Activated CD4-positive, alpha-beta T cell treated with anti-CD3 and anti-CD28 coated beads for 48 hours (primary cell): ENCODE measurements around the gene NAP1L4.

Source experiments
- DNase-seq: peaks from one replicate; pipeline ENCODE4 v3.0.0-alpha.2; 2020

The NAP1L4 gene

DNA sequence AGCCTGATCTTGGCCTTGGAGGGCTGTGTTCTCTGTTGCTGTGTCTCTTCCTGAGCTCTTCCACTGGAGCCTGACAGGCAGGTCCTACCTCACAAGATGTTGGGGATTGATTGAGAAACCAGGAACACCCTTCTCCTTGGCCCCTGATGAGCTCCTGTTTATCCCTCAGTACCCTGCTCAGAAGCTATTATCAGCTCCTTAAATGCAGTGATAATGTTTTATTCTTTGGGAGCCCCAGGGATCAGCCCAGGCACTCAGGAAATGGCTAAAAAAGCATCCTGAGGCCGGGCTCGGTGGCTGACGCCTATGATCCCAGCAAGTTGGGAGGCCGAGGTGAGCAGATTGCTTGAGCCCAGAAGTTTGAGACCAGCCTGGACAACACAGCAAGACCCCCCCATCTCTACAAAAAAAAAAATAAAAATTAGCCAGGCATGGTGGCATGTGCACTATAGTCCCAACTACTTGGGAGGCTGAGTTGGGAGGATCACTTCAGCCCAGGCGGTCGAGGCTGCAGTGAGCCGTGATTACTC, 58.0 kb downstream of the NAP1L4 start:
- DNase-seq, result no peak

DNA sequence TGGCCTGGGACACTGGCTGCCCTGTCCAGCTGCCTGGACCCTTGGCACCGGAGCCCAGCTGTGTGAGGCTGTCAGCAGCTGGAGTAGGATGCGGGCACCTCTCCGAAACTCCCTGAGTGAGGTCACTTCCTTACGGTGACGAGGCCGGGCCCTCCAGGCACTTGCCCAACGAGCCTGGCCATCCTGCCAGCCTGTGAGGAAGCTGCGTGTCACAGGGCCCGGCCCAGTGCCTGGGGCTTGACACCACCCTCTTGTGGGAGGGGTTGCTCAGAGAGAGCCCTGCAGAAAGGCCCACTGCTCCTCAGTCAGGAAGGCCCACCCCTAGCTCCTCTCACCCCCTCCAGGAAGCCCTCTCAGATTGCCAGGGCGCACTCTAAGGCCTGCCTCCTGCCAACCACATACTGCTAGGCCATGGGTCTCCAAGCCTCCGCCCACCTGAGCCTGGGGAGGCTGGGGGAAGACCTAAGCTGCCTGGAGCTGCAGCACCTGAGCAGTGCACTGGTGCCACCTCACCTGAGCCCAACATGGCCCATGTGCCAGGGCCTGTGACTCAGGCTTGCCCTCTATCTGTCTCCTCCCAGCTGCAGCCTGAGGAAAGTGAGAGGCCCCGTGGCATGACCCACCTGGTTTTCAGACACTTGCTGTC, 58.6 kb downstream of the NAP1L4 start:
- DNase-seq, result peak; percentile 70

DNA sequence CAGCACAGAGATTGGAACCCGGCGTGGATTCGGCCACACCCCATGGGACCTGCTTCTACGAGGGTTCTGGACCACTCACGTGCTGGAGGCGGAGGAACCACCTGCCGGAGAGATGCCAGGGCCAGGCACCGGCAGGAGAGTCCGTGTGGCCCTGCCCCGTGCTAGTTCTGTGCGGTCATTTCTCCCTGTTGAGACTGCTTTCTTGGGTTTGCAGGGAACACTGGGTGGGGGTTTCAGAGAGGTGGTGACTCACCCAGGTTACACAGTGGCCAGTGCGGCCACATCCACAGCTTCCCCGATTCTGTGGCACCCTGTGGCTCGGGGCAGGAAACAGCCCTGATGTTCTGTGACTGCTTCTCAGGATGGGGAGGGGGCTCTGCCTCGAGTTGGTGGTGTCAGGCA, 59.3 kb downstream of the NAP1L4 start:
- DNase-seq, result no peak

DNA sequence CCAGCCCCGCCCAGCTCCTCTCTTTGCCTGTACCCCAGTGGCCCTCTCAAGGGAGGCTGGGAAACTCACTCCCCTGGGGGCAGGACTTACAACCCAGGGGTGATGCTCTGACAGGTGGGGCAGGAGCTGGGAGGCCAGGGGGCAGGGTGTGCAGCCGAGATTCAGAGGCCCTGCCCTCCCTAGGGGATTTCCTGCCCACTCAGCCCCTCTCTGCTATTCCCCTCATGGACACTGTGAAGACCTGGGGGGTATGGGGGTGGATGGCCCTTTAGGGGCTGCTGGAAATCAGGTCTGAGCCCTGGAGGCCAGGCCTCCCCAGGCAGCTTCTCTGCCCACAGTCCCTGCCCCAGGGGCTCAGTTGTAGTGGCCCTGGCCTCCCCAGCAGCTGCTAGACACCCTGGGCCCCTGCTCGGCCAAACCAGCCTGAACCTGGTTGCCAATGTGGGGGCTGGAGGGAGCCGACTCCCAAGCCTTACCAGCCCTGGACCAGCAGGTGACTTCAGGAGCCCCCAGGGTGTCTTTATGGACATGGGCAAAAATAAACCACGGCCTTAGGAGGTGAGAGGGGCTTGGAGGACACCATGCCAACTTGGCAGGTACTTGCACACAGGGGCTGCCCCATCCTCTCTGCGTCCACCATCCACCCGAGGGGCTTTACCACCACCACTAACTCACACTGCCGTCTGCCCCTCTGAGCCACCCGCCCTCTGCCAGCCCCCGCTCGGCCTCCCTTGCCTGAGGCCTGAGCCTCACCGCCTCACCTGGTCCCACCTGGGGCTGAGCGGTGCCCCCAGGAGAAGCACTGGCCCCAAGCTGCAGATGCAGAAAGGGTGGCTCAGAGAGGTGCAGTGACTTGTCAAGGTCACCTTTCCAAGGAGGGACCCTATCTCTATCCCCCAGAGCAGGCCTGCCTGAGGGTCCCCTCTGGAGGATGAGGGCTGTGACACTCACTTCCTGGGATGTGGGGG, 60.1 kb downstream of the NAP1L4 start:
- no peak for DNase-seq

DNA sequence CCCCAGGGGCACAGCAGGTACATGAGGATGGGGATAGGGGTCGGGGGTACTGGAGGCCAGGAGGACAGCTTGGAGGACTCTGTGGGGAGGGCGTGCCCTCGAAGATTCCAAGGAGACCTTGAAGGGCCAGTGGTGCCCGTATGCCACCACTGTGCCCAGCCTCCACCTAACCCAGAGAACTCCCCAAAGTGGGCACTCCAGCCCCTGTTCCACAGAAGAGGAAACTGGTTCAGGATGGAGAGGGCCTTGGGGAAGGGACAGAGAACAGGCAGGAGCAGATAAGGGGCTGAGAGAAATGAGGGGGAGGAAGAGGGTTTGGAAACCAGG, 60.7 kb downstream of the NAP1L4 start:
- DNase-seq, result no peak

DNA sequence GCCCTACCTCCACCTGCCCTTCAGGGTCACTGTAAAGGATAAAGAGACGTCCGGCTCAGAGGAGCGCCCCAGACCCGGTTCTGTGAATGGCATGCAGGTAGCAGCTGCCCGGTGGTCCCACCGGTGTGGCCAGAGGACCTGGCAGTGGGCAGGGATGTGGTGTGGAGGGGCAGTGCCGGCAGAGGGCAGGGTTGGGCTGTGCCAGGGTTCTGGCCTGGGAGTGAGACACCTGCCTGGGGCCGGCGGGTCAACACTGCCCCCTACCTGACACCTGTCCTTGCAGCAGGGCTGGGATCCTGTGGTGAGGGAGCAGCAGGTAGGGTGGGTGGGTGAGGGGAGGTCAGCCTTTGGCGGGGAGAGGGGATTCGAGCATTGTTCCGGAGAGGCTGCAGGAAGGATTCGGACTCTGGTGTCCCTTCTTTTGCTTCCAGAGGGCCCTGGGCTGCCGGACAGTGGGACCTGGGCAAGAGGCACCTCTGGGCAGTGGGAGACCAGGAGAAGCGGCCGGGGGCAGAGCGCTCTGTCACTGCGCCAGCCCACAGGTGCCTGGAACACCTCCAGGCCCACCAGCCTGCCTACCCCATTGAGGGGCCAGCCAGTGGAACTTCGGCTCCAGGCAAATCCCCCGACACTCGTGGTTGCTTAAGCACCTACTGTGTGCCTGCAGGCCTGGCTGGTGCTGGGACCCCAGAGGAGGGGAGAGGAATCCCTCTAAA, 61.3 kb downstream of the NAP1L4 start:
- DNase-seq, result peak; percentile 61

DNA sequence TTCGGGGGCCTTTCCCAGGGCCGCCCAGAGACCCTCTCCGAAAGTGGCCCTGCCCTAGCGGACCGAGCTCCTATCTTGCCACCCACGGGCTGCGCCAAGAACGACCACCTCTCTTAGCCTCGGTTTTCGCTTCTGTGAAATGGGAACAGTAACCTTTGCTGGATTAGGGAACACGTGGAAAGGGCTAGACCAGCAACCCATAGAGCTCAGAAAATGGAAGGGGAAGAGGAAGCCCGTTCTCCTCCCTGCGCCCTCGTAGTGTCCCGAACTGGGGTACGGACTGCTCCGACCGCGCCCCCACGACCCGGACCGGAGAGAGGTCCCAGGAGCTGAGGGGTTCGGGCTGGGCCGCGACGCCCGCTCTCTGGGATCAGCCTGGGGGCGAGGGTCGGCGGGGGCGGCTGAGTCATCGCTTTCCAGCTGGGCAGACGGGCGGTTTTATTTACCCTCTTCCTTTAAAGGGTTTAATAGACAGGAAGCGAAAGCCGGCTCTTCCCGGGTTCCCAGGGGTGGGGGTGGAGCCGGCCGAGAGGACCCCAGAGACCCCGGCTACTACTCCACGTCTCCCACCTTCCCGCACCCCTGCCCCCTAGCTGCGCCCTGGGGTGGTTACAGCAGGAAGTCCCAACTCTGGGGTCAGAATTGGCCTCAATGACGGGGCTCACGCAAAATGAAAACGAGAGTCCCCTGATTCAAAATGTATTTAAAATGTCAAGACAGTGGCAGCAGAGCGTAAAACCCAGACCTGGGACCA, 62.0 kb downstream of the NAP1L4 start:
- peak; percentile 59 for DNase-seq

DNA sequence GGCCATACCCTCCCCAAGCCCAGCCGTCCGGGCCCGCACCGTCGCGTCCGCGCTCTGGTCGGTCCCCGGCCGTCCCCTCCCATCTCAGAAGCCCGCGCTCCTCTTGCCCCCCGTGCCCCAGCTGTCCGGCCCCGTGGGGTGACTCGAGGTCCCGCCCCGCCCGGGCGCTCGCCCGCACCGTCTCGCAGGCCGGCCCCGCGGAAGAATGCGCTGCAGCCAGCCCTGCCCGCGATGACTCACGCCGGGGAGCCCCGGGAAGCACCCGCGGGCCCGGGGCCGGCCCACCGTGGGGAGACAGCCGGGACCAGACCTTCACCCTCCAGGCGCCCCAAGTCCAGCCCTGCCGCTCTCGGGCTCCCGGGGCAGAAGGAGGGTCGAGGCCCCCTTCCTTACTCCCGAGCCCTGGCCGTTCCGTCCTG, 62.6 kb downstream of the NAP1L4 start:
- DNase-seq, result peak; percentile 55

DNA sequence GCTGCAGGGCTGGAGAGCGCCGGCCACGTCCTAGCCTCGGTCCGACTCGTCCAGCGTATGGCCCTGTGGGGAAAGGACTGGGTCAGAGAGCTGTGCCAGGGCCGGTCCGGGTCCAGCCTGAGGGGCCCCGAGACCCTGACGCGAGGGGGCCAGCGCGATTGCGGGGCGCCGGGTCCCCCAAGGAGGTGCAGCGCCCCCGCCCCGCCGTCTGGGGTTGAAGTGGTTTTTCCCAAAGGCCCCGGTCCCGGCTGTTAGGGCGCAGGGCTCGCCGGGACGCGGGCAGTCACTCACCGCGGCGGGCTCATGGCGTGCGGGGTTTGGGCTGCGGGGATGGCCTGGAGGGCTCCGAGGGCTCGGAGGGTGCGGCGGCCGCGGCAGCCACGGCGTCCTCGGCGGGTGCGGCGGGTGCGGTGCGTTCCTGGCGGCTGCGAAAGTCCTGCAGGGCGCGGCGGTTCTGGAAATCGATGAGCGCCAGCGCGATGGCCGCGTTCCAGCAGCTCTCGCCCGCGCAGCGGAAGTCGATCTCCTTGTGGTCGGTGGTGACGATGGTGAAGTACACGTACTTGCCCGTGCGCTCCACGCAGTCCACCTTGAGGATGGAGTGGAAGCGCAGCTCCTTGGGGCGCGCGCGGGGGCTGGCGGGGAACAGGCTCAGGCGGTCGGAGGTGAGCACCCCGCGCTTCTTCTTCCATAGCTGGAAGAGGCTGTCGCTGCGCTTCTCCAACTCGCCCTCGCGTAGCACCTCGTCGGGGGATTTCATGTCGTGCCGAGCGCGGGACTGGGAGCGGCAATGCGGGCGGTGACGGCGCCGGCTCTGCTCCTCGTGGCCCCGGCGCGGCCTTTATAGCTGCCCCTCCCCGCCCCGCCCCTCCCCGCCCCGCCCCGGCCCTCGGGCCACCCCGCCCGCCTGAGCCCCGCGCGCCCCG, 63.3 kb downstream of the NAP1L4 start, which contains the start of gene PHLDA2:
PHLDA2 (minus strand) TSS at position 816 of the 926 bp plus-strand sequence; CDS start at position 760, 56 bp downstream.
- DNase-seq, result peak; percentile 76

DNA sequence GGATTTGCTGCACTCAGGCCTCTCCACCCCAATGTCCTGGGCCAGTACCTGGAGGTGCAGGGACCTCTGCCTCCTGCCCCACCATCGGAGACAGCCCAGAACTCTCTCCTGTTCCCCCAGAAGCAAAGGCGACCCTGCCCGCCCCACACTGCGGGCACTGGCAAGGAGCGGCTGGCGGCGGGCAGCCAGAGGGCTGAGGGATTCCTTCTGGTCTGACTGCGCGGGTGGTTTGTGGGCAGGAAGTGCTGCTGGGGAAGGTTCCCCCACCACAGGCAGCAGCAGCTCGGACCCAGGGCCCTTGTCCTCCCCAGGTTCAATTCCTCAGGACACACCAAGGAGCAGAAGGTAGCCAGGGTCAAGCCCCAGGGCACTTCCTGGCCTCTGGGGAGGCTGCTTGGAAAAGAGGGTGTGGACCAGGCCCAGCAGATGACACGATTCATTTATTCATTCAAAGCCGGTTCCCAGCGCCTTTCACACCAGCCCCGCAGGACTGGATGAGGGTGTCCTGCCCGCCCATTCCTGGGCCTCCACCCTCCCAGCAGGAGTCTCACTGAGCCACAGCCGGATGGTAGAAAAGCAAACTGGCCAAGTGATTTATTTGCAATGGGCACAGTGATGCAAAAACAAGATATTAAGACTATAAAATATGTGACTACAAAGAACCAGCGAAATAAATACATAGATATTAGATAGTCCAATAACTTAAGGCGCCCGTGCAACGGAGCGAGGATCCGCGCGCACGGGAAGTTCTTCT, 64.1 kb downstream of the NAP1L4 start:
- DNase-seq, result no peak

DNA sequence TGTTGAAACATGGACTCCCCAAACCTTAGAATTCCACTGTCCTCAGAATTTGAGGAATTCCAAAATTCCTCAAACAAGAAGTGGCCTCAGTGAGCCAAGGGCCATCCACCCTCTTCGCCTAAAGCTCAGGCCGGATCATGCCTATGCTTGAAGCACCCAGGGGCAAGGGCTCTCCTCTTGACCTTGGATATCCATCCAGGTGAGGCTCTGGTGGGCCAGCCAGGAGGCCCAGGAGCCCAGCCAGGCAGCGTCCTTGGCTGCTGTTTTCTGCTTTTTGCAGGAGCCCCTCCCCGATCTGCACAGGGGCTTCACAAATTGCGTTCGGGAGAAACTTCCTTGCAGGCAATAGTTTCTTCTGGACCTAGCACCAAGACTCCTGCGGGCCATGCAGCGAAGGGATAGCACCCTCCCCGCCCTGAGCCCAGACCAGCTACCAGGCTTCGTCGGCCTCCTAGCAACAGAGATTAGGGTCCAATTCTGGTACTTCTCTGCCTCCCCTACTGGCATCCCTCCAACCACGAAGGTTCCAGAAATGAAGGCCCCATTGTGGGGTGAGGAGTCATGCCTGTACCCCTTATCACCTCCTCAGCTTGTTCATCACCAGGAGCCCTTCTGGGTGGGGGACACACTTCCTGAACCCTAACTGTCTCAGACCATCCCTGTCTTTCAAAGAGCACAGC, 64.9 kb downstream of the NAP1L4 start:
- no peak for DNase-seq

DNA sequence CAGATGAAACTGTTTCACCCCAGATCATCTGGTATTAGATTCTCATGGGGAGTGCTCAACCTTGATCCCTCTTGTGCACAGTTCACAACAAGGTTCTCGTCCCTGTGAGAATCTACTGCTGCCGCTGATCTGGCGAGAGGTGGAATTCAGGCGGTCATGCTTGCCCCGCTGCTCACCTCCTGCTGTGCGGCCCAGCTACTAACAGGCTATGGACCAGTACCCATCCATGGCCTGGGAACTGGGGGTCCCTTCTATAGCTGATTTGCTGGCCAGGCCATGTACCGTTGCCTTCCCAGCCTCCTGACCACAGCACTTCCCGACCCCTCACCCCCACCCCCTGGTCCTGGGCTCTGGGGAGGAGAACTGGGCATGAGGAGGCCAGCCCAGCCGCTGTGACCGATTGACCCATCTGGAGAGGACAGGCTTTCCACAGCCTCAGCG, 65.5 kb downstream of the NAP1L4 start:
- DNase-seq, result no peak

DNA sequence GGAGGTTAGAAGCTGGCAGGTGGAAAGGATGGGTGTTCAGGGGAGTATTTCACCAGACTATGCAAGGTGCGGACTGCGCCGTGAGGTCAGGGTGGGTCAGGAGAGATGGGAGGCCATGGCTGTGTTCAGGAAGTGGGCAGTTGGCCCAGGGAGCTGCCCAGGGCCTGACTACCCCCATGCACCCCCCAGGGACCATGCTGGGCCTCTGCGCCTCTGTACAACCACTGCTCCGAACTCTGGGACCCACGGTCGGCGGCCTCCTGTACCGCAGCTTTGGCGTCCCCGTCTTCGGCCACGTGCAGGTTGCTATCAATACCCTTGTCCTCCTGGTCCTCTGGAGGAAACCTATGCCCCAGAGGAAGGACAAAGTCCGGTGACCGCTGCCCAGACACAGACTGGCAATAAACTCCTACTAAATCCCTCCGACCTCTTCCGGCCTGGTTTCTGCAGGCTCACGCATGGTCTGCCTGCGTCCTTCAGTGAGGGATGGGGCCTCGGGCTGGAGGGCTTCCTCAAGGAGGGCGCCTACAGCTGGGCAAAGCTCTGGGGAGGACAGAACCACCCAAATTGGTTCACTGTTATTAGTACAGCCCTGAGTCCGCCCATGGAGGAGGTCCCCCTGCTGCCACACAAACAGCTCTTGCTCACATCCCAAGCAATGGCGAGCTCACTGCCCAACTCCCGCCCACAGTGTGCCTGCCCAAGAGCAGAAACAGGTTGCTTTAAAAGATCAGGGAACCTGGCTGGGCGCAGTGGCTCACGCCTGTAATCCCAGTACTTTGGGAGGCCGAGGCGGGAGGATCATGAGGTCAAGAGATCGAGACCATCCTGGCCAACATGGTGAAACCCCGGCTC, 67.1 kb downstream of the NAP1L4 start:
- no peak for DNase-seq

DNA sequence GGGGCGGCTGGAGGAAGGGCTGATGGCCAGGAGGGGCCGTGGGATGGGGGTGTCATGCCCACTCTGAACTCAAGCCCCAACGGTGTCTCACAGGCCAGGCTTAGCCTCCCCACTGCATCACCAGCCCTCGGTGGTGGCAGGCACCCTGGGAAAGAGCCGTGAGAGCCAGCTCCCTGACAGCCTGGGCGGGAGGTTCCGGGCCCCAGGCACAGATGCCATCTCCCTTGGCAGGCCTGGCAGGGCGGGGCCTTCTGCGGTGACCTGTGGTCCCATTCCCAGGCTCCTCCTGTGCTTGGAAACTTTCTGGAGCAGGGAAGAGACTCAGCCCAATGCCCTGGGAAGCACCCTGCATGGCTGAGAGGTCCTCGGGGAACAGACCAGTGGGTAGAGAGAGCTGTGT, 67.7 kb downstream of the NAP1L4 start:
- no peak for DNase-seq

DNA sequence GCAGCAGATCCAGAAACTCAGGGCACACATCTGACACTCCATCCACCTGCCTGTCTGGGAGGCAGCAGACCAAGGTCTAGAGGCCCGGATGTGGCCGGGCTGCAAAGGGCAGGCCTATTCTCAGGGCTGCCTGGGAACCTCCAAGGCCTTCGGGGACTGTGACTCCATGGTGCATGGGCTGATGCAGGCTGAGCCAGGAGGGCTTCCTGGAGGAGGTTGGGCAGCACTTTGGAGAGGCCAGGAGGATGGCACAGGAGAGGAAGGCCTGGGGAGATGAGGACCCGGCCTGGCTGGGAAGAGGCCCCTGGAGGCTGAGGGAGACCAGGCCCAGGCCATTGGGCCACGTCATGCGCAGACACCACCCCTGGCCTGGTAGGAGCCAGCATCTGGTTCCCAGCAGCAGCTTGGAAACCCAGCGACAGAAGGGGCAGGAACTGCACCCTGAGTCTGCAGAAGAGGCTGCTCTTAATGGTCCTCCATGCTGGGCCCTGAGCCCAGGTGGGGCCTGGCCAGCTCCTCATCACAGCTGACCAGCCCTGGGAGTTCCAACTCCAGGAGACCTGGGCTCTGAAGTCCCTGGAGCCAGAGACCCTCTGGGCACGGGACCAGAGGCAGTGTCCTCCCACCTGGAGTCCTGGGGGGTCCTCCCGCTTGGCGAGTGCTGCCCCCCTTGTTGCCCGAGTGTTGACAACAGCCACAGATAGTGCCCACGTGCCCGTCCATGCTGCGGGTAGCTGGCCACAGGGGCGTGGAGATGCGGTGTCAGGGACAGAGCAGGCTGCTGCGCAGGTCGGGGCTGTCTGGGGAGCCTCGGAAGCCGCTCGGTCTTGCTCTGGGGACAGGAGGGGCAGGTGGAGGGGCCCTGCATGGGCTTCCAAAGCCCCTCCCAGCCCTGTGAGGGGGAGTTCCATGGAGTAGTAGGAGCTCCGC, 68.4 kb downstream of the NAP1L4 start:
- no peak for DNase-seq

DNA sequence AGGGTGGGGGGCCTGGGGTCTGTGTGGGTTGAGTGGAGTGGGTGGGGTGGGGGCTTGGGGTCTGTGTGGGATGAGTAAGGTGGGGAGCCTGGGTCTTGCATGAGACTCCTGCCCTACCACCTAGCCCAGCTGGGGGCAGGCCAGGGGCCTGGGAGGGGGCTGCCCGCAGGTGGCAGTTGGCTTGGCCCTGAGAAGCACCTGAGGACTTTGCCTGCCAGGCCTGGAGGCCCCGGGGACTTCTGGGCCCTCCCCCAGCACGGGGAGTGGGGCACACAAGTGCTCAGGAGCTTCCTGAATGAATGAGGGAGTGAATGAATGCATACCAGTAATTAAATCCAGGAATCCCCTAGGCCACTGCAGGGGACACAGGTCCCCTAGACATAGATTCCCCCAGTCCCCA, 69.5 kb downstream of the NAP1L4 start:
- no peak for DNase-seq

DNA sequence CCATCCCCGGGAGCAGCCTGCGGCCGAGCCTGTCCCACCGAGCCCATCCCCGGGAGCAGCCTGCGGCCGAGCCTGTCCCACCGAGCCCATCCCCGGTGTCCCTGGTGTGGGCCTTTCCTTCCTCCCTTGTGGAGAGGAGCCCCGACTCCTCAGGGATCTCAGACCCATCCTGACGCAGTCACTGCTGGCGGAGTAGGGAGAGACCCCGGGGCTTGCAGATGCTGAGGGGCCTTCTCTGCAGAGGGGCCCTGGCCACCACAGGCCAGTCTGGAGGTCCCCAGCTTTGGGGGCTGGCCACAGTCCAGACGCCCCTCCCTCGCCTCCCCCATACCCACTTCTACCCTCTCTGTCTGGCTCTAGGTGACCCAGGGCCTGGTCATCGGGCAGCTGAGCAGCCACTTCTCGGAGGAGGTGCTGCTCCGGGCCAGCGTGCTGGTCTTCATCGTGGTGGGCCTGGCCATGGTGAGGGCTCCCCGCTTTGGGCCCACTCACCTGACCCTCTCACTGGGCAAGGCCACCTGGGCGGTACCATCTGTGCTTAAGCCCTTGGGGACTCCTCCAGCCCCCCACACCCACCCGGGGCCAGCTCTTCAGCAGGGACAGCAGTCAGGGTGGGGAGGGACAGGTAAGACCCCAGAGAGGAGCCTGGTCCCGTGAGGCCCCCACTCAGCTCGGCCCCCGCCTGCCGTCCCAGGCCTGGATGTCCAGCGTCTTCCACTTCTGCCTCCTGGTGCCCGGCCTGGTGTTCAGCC, 70.2 kb downstream of the NAP1L4 start:
- DNase-seq, result no peak
